Pons (tissue), 1 donor: ENCODE measurements around the gene BCAN.
A peak's percentile ranks its signal among the peaks of the same experiment; 100 is the strongest.
"Not testable (repeated sequence)": the region's sequence is repeated elsewhere in the genome, so short reads cannot be mapped to it uniquely, and the experiment has no call there.

Experiments used
- DNase-seq: peaks from one replicate; pipeline ENCODE4 v3.0.0-alpha.2; 2016; ENCODE audit warnings: low spot score

Gene BCAN, protein sequence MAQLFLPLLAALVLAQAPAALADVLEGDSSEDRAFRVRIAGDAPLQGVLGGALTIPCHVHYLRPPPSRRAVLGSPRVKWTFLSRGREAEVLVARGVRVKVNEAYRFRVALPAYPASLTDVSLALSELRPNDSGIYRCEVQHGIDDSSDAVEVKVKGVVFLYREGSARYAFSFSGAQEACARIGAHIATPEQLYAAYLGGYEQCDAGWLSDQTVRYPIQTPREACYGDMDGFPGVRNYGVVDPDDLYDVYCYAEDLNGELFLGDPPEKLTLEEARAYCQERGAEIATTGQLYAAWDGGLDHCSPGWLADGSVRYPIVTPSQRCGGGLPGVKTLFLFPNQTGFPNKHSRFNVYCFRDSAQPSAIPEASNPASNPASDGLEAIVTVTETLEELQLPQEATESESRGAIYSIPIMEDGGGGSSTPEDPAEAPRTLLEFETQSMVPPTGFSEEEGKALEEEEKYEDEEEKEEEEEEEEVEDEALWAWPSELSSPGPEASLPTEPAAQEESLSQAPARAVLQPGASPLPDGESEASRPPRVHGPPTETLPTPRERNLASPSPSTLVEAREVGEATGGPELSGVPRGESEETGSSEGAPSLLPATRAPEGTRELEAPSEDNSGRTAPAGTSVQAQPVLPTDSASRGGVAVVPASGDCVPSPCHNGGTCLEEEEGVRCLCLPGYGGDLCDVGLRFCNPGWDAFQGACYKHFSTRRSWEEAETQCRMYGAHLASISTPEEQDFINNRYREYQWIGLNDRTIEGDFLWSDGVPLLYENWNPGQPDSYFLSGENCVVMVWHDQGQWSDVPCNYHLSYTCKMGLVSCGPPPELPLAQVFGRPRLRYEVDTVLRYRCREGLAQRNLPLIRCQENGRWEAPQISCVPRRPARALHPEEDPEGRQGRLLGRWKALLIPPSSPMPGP

DNA sequence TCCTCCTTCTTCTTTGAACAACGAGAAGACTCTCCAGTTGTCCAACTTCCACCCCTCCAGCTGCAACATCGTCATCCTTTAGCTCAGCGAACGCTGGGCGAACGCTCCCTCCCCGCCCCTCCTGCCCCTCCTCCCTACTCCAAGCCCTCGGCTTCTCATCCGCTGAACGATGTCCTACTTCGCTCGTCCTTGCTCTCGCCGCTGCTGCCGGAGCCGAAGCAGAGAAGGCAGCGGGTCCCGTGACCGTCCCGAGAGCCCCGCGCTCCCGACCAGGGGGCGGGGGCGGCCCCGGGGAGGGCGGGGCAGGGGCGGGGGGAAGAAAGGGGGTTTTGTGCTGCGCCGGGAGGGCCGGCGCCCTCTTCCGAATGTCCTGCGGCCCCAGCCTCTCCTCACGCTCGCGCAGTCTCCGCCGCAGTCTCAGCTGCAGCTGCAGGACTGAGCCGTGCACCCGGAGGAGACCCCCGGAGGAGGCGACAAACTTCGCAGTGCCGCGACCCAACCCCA lies at the start of gene BCAN:
Gene BCAN (plus strand): TSS at position 357 of the 504 bp plus-strand sequence. CDS start 3,938 bp downstream, outside the sequence.
- DNase-seq: no peak

DNA sequence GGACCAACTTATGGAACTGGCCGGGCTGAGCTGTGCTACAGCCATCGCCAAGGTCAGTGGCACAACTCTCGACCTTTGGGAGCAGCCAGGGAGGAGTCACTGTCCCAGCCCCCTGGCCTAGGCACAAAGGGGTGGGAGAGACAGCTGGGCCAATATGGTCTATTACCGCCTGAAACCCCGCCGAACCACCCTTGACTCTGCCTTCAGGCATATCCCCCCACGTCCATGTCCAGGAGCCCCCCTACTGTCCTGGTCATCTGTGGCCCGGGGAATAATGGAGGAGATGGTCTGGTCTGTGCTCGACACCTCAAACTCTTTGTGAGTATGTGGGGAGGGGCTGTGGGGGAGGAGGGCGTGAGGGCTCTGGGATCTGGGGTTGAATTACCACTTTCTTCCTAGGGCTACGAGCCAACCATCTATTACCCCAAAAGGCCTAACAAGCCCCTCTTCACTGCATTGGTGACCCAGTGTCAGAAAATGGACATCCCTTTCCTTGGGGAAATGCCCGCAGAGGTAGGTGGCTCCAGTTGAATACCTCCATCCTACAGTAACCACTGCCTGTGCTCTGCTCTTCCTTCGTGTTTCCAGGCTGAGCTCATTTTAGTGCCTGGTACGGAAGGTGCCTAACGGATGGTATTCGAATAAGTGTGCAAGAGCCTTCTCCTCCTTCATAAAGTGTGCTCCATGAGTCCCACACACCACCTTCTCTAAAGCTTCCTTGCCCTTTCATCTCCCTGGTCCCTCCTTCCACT lies 49.6 kb upstream of the BCAN start:
- no peak for DNase-seq

DNA sequence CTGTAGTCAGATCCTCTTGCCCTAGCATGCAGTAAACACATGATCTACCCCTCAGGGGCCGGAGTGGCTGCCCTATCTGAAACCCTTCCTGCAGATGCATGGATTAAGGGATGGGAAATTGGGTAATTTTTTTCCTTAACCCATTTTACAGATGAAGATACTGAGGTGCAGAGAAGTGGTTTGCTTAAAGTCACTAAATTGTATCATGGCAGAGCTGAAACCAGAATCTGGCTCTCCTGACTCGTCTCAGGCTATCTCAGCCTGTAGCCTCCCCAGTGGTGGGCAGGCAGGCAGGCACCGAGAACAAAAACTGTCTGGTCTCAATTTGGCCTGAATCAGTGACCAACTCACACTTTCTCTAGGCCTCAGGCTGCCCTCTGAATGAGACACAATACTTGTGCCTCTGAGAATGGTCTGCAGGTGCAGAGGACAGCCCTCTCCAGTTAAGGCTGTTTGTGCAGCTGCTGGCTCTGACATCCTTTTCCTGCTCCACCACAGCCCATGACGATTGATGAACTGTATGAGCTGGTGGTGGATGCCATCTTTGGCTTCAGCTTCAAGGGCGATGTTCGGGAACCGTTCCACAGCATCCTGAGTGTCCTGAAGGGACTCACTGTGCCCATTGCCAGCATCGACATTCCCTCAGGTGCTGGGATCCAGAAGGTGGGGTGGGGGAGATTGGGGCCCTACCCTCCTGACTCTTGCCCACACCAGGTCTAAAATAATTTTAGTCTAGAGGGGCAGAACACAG lies 48.8 kb upstream of the BCAN start:
- no peak for DNase-seq

DNA sequence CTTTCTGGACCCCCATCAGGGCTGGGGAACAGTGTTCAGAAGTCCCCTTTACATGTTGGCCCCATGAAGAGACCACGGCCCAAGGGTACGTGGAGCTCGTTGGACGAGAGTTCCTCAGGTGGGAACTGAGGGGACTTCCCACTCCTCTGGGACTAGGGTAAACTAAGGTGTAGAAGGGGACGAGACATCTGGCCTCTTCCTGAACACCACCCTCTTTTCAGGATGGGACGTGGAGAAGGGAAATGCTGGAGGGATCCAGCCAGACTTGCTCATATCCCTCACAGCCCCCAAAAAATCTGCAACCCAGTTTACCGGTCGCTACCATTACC lies 48.3 kb upstream of the BCAN start:
- DNase-seq: no peak

DNA sequence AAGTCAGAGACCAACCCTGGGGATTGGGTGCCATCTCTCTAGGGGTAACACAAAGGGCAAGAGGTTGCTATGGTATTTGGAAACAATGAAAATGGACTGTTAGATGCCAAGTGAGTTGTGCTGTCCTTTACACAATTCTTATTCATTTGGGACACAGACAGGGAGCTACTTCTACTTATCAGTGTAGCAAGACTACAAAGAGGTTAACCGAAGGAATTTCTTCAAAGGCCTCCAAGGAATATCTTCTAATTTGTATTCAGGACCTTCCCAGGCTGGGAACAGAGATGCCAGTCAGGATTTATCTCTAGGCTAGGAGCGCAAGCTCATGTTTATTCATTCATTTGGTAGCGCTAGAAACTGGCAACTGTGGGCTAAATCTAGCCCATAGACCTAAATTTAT lies 47.7 kb upstream of the BCAN start:
- DNase-seq: peak; percentile 53

DNA sequence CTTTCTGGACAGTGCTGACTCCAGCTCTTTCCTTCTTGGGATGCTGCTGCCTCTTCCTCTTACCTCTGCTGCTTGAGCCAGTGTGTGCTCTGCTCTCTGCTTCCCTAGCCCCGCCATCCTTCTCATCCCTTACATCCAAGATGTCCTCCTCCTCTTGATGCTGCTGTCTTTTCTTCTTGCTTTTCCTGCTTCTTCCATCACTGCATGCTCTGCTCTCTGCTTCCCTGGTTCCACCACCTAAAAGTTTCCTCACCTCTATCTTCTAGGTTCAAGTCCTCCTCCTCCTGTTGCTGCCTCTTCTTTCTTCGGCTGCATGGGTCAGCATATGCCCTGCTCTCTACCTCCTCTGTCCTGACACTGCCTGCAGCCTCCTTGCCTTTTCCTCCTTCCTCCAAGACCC lies 46.9 kb upstream of the BCAN start:
- DNase-seq: no peak

DNA sequence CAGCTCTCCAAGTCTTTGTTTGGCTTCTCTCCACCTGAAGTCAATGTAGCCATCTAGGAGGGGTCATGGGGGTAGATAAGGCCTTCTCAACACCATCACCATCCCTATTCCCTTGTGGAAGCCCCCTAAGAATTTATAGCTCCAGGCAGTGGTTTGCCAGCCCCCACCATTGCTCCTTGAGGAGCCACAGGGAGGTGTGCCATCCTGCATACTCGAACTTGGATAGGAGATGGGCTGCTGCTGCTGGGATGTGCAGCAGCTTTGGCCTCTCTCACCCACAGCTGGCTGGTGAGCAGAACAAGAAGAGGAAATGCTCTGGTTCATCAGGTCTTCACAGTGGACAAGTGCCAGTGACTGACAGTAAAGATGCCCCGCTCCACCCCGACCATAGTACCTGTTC lies 45.5 kb upstream of the BCAN start:
- DNase-seq: no peak

DNA sequence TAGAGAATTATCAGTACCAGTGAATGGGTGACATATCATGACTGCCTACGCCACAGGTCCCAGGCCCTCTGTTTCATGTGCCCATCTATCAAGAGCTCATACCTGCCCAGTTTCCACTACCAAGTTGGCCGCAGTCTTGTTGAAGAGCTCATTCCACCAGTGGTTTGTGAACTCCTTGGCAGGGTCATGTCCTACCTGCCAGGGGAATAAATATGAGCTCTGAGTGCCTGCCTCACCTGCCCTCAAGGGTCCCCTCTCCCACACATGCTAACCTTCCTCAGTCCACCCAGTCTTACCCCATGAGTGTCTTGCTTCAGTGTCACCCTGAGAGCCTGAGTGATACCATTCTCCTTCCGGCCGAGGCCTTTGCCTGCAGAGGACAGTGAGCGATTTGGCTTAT lies 43.8 kb upstream of the BCAN start:
- DNase-seq: no peak

DNA sequence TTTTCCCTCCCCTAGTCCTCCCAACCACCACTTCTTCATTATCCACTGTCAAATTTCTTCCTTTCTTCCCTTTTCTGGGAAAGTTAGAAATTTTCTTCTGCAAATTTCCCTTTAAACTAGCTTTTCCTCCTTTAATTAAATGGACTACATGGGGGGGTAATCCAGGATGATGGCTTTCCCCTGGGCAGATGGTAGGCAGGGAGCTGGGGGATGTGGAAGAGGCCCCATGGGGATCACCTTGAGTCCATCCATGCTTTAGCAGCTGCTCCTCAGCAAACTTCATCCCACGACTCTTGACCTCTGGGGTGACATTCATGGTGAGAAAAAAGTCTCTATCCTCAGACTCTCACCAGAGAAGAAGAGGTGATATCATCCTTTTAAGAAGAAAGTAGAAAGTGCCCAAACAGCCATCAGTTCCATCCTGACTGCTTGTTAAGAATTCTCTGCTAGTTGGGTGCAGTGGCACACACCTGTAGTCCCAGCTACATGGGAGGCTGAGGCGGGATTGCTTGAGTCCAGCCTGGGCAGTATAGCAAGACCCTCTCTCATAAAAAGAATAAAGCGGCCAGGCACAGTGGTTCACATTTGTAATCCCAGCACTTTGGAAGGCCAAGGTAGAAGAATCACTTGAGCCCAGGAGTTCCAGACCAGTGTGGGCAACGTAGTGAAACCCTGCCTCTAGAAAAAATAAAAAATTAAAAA lies 43.0 kb upstream of the BCAN start:
- DNase-seq: no peak

DNA sequence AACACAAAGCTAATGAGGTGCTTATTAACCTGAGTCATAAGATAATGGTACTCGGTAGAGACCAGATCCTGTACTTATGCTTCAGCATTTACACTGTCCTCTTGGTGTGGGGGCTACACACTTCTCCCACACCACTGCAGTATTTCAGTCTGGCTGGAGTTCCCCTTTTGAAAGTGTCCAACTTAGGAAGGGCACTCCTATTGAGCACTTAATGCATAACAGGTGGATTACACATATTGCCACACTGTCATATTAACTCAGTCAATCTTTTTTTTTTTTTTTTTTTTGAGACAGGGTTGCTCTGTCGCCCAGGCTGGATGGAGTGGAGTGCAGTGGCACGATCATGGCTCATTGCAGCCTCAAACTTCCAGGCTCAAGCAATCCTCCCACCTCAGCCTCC lies 42.1 kb upstream of the BCAN start:
- DNase-seq: no peak

DNA sequence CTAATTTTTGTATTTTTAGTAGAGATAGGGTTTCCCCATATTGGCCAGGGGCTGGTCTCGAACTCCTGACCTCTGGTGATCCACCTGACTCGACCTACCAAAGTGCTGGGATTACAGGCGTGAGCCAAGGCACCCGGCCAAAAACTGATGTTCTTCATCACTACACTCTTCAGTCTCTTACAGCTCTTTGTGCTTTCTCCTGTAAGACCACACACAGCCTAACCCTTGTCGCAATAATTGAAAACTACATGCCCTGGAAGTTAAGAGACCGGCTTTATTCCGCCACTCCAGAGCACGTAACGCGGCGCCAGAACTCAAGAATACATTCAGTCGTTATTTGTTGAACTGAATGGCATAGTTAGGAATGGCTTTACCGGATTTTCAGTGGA lies 41.2 kb upstream of the BCAN start:
- DNase-seq: no peak

DNA sequence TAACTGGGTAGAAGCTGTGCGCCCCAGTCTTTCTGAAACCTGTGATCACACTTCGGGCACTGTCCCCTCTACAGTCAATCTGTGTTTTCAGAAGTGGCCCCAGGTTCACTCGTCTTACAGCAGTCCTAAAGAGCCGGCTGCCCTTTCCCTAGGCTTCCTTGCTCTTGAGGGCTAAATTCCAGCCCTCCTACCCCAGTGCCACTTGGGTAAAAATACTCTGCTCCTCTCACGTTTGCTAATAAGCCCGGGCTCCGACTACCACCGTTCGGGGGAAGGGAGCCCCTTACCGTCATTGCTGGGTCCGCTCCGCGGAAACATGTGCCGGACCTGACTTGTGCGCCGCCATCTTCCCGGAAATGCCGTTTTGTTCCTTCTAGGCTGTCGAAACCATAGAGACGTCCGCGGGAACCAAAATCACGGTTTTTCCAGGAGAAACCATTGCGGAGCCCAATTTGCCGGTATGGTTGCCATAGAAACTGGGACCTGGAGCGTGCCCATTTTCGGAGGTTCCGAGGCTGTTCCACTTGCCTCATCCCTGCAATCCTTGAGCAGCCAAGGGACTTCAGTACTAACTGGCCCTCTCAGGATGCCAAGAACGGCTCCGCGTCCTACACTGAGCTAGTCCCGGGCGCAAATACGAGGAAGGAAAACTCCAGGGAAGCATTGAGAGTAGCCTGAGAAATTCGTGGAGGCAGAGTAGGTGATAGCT lies 40.6 kb upstream of the BCAN start, which contains the start of gene GPATCH4:
Gene GPATCH4 (minus strand): TSS at position 358 of the 709 bp plus-strand sequence.
- peak; percentile 81 for DNase-seq

DNA sequence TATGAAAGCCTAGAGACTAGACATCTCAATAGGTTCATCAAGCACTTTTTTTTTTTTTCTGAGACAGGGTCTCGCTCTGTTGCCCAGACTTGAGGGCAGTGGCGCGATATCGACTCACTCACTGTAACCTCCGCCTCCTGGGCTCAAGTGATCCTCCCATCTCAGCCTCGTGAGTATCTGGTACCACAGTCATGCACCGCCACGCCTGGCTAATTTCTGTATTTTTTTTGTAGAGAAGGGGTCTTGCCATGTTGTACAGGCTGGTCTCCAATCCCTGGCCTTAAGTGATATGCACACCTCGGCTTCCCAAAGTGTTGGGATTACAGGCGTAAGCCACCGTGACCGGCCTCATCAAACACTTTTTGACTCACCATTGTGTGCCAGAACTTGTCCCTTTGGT lies 40.0 kb upstream of the BCAN start:
- DNase-seq: no peak

DNA sequence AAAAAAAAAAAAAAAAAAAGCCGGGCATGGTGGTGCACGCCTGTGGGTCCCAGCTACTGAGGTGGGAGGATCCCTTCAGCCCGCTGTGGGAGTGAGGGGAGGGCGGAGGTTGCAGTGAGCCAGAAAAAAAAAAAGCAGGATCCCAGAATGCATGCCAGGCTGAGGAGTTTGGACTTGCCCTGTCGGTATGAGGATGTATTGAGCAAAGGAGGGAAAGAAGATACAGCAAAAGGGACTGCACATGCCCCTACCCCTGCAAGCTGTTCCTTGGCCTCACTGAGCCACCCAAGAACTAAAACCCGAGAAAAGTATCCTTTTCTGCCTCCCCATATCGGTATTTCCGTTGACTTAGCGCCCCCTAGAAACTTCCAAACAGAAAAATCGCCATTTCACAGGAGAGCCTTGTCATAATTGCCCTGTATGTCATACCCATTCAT lies 39.3 kb upstream of the BCAN start:
- DNase-seq: peak; percentile 56

DNA sequence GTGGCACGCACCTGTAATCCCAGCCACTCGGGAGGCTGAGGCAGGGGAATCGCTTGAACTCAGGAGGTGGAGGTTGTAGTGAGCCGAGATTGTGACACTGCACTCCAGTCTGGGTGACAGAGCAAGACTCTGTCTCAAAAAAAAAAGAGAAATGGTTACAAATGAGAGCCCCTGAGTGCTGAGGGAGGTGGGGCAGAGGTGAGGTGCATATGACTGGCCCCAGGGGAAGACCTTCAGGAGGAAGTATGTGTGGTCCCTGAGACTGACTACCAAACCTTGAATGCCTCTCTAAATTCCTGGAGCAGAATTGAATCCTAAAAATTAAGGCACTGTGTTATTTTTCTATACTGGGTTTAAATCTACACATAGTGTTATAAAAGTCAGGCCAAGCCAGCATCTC lies 34.6 kb upstream of the BCAN start:
- DNase-seq: not testable (repeated sequence)

DNA sequence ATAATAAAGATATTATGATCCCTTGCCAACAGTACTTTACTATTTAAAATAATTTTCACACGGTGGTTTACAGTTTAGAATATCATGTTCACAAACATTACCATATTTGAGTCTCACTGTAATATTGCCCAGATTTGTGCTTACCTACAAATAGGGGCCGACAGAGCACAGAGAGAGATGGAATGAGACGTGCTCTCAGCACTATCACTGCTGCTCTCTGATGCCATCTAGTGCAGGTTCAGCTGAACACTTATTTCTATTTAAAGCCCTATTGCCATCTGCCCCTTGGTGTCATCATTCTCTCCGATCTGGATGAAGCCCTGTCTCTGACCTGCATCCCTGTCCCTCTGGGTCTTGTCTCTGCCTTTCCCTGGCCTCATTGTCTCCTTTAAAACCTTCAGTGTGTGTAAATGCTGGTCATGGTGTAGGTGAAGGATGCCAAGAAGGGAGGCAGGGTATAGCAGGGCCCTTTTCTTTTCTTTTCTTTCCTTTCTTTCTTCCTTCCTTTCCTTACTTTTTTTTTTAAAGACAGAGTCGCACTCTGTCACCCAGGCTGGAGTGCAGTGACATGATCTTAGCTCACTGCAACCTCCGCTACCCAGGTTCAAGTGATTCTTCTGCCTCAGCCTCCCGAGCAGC lies 33.8 kb upstream of the BCAN start:
- peak; percentile 94 for DNase-seq

DNA sequence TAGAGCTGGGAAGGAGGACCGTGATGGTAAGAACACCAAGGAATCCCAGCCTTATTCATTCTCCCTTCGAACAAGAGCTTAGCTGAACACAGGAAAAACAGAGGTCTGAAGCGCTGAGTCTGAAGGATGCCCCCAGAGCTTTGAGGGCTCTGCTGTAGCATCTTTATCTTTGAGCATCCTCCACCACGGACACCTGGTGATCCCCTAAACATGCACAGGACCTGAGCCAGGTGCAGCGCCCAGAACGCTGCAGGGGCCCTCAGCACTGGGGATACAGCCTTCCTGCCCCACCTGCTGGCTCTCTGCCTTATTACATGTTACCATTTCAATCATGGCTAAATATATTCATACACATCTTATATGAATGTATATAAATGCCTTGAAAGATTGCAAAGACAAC lies 32.9 kb upstream of the BCAN start:
- no peak for DNase-seq

DNA sequence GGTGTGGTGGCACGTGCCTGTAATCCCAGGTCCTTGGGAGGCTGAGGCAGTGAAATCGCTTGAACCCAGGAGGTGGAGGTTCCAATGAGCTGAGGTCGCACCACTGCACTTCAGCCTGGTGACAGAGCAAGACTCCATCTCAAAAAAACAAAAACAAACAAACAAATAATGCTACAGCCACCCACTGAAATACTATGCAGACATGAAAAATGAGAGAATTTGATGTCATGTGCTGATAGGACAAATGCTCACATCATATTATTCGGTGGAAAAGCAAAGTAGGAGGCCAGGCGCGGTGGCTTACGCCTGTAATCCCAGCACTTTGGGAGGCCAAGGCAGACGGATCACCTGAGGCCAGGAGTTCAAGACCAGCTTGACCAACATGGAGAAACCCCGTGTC lies 31.8 kb upstream of the BCAN start:
- DNase-seq: not testable (repeated sequence)

DNA sequence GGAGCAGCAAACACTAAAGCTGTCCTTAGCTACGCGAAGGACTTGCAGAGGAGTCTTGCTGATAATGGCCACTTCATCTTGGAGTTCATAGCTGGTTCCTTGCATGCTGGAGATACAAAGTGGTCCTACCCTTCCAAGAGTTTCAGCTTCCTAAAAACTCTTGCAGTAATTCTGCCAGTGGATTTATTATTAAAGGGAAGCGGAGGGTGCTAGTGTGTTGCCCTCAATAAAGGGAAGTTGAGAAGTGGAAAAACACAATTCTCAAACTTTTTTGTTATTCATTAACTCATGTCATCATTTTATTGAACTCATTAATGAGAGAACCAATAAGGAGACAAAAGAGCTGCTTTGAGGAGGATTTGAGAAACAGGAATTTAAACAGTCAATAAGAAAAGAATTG lies 29.3 kb upstream of the BCAN start:
- DNase-seq: no peak

DNA sequence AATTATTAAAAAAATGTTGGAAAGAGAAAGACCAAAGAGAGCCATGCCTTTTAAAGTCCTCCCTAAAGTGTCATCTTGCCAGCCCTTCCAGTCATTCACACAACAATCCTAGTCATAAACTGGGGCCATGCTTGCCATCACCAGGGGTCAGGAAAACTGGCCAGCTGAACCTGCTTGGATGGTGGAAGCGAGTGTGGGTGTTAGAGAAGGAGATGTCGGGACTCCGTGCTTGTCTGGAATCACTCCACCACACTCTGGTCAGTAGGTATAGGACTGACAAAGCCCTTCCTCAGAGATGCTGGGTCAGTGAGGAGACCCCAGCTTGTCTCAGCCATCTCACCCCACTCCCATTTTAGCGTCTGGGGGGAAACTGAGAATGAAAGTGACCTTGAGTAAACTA lies 26.0 kb upstream of the BCAN start:
- no peak for DNase-seq
